H1 (cell line): ENCODE data around the gene SETDB2. TPM values are rescaled to one million over a fixed set of nuclear protein-coding genes. Genes with fewer than 3 reads are reported as not detected.

Experiments
- CTCF ChIA-PET: fragments of 300-600 bp; sonication (Branson Sonifier 250); formaldehyde crosslinking; loops from one replicate; lab custom pipeline; 2021; ENCODE audit not compliant: partially characterized antibody; lab: Charles Lee
- POLR2A ChIA-PET: fragments of 300-600 bp; sonication (Branson Sonifier 250); formaldehyde crosslinking; loops from one replicate; lab custom pipeline; 2021; ENCODE audit warnings: inconsistent platforms; ENCODE audit not compliant: partially characterized antibody; lab: Charles Lee
- DNase-seq, 2 experiments: peaks; one replicate each; pipeline versions ENCODE4 v3.0.0 to v3.0.0-alpha.2; 2010 to 2022; ENCODE audit warnings: low spot score in 2 of 2, low read depth in 1 of 2, mixed read lengths in 1 of 2
- FAIRE-seq: peaks from 2 replicates; lab custom pipeline; 2011; peaks lifted over from hg19 to GRCh38; lab: Jason Lieb, UNC
- H2AFZ ChIP-seq: 2 replicates; pipeline ENCODE4 v1.8.1; 2012; ENCODE audit warnings: low read length, inconsistent platforms
- H2AK5ac ChIP-seq: 2 replicates; pipeline ENCODE4 v1.6.1; 2013; ENCODE audit warnings: low read depth, low read length
- H2BK120ac ChIP-seq: replicated peaks from 2 replicates; pipeline ENCODE3; 2013; ENCODE audit warnings: low read depth, low read length, inconsistent platforms
- H2BK12ac ChIP-seq: 2 replicates; pipeline ENCODE4 v1.6.1; 2013; ENCODE audit warnings: low read depth, low read length
- H2BK15ac ChIP-seq: 2 replicates; pipeline ENCODE4 v1.6.1; 2013; ENCODE audit warnings: low read length
- H2BK20ac ChIP-seq: 2 replicates; pipeline ENCODE4 v1.6.1; 2013; ENCODE audit warnings: low read length
- H2BK5ac ChIP-seq: 2 replicates; pipeline ENCODE4 v1.6.1; 2013; ENCODE audit warnings: low read depth, low read length
- H3K14ac ChIP-seq: 2 replicates; pipeline ENCODE4 v1.6.1; 2013; ENCODE audit warnings: inconsistent platforms; ENCODE audit not compliant: insufficient read length
- H3K18ac ChIP-seq: 2 replicates; pipeline ENCODE4 v1.6.1; 2013; ENCODE audit warnings: low read length; ENCODE audit errors: extremely low read depth
- H3K23ac ChIP-seq: 2 replicates; pipeline ENCODE4 v1.6.1; 2013; ENCODE audit warnings: inconsistent platforms; ENCODE audit not compliant: insufficient read length
- H3K23me2 ChIP-seq: 2 replicates; pipeline ENCODE4 v1.6.1; 2013; ENCODE audit warnings: low read depth, low read length
- H3K27ac ChIP-seq: 2 replicates; pipeline ENCODE4 v1.6.1; 2011; ENCODE audit warnings: low read depth, low read length, inconsistent platforms
- H3K27me3 ChIP-seq, 4 experiments: replicated peaks in 1 of 4; 1 replicate in 1 of 4; 2 replicates in 3 of 4; pipeline versions ENCODE4 v1.6.1 to v1.8.1; 2011 to 2013; ENCODE audit warnings: low read length in 3 of 4, mild to moderate bottlenecking in 3 of 4, inconsistent platforms in 2 of 4, mixed read lengths in 2 of 4, moderate library complexity in 1 of 4; ENCODE audit not compliant: control insufficient read depth in 3 of 4, insufficient read depth in 3 of 4; ENCODE audit errors: extremely low read depth in 1 of 4
- H3K36me3 ChIP-seq, 4 experiments: 2 replicates each; pipeline versions ENCODE4 v1.6.1 to v1.8.1; 2011 to 2013; ENCODE audit warnings: mild to moderate bottlenecking in 4 of 4, low read length in 3 of 4, moderate library complexity in 2 of 4, control low read depth in 1 of 4, inconsistent platforms in 1 of 4; ENCODE audit not compliant: insufficient read depth in 4 of 4, control insufficient read depth in 2 of 4
- H3K4ac ChIP-seq: replicated peaks from 2 replicates; pipeline ENCODE3; 2013; ENCODE audit warnings: low read length, low read depth, mixed read lengths, inconsistent platforms; ENCODE audit not compliant: insufficient read length
- H3K4me1 ChIP-seq, 4 experiments: replicated peaks in 1 of 4; 1 replicate in 1 of 4; 2 replicates in 3 of 4; pipeline versions ENCODE4 v1.6.1 to v1.8.1; 2011 to 2013; ENCODE audit warnings: low read length in 3 of 4, inconsistent platforms in 2 of 4, mixed read lengths in 1 of 4; ENCODE audit not compliant: insufficient read depth in 4 of 4, control insufficient read depth in 3 of 4
- H3K4me2 ChIP-seq, 2 experiments: 2 replicates each; pipeline versions ENCODE4 v1.6.1 to v1.8.1; 2011 to 2013; ENCODE audit warnings: low read depth in 2 of 2, low read length in 2 of 2, control low read depth in 1 of 2, inconsistent platforms in 1 of 2, mild to moderate bottlenecking in 1 of 2; ENCODE audit not compliant: insufficient read depth in 1 of 2
- H3K4me3 ChIP-seq, 4 experiments: fragments of 200-600, 300-600 bp in 1 of 4; sonication (generic), shearing (Covaris generic), sonication (Bioruptor Twin) in 1 of 4; 2 replicates each; pipeline versions ENCODE4 v1.5.1 to v1.8.1; 2011 to 2016; ENCODE audit warnings: low read length in 4 of 4, low read depth in 3 of 4, control low read depth in 2 of 4, inconsistent platforms in 2 of 4, mild to moderate bottlenecking in 2 of 4, mixed read lengths in 1 of 4, moderate library complexity in 1 of 4; ENCODE audit not compliant: insufficient read depth in 2 of 4; ENCODE audit errors: extremely low read depth in 1 of 4
- H3K56ac ChIP-seq: replicated peaks from 2 replicates; pipeline ENCODE3; 2013; ENCODE audit warnings: low read depth, mild to moderate bottlenecking, mixed read lengths, low read length, inconsistent platforms; ENCODE audit not compliant: insufficient read length
- H3K79me1 ChIP-seq: 2 replicates; pipeline ENCODE4 v1.6.1; 2013; ENCODE audit warnings: low read depth, low read length, control low read depth
- H3K79me2 ChIP-seq, 2 experiments: 2 replicates each; pipeline versions ENCODE4 v1.6.1 to v1.8.1; 2012 to 2013; ENCODE audit warnings: low read length in 2 of 2, mild to moderate bottlenecking in 2 of 2, inconsistent platforms in 1 of 2; ENCODE audit not compliant: insufficient read depth in 2 of 2, control insufficient read depth in 1 of 2
- H3K9ac ChIP-seq, 4 experiments: replicated peaks in 1 of 4; 1 replicate in 1 of 4; 2 replicates in 3 of 4; pipeline versions ENCODE4 v1.6.1 to v1.8.1; 2011 to 2013; ENCODE audit warnings: low read depth in 3 of 4, low read length in 3 of 4, control low read depth in 2 of 4, mild to moderate bottlenecking in 2 of 4, moderate library complexity in 2 of 4, inconsistent platforms in 1 of 4; ENCODE audit errors: extremely low read depth in 1 of 4
- H3K9me3 ChIP-seq, 2 experiments: 2 replicates each; pipeline versions ENCODE4 v1.6.1 to v1.8.1; 2012 to 2013; ENCODE audit warnings: mild to moderate bottlenecking in 2 of 2, moderate library complexity in 2 of 2, control low read depth in 1 of 2, inconsistent platforms in 1 of 2, low read depth in 1 of 2, low read length in 1 of 2, mixed read lengths in 1 of 2; ENCODE audit not compliant: insufficient read depth in 2 of 2
- H4K20me1 ChIP-seq, 2 experiments: replicated peaks in 1 of 2; 2 replicates each; pipeline versions ENCODE3 to v1.8.1; 2011 to 2013; ENCODE audit warnings: inconsistent platforms in 2 of 2, low read length in 2 of 2, mild to moderate bottlenecking in 1 of 2; ENCODE audit not compliant: insufficient read depth in 2 of 2, control insufficient read depth in 1 of 2
- H4K5ac ChIP-seq: 2 replicates; pipeline ENCODE4 v1.6.1; 2013; ENCODE audit warnings: low read length, low read depth, mixed read lengths, inconsistent platforms; ENCODE audit not compliant: insufficient read length
- H4K8ac ChIP-seq: 2 replicates; pipeline ENCODE4 v1.8.0; 2013; ENCODE audit warnings: mild to moderate bottlenecking, moderate library complexity, low read length, inconsistent platforms; ENCODE audit not compliant: insufficient read depth; ENCODE audit errors: extremely low read depth
- H4K91ac ChIP-seq: replicated peaks from 2 replicates; pipeline ENCODE3; 2013; ENCODE audit warnings: low read length, mixed read lengths, inconsistent platforms; ENCODE audit not compliant: insufficient read length
- EZH2 ChIP-seq: fragments of 200-600 bp; sonication (generic); IDR thresholded peaks from 2 replicates; pipeline ENCODE4 v1.7.1; 2012; ENCODE audit warnings: low read depth, mild to moderate bottlenecking, moderate library complexity, low read length, inconsistent platforms; ENCODE audit not compliant: severe bottlenecking
- PHF8 ChIP-seq: fragments of 200-600 bp; sonication (generic); conservative IDR thresholded peaks from 2 replicates; pipeline ENCODE4 v1.7.1; 2012; ENCODE audit warnings: low read depth, mild to moderate bottlenecking, inconsistent platforms, low read length, moderate library complexity
- POLR2AphosphoS5 ChIP-seq: IDR thresholded peaks from 2 replicates; pipeline ENCODE4 v1.6.1; 2011; ENCODE audit warnings: low read depth, low read length
- RNF2 ChIP-seq: fragments of 200-900, 300-1000 bp; sonication (generic); IDR thresholded peaks from 2 replicates; pipeline ENCODE4 v1.7.1; 2016; ENCODE audit warnings: borderline replicate concordance, low read depth, mild to moderate bottlenecking, antibody characterized with exemption, low read length; ENCODE audit not compliant: poor library complexity, severe bottlenecking; ENCODE audit errors: missing control alignments
- RXRA ChIP-seq: IDR thresholded peaks from 2 replicates; pipeline ENCODE4 v1.6.1; 2011; ENCODE audit warnings: low read depth, mild to moderate bottlenecking, low read length, moderate library complexity; ENCODE audit not compliant: insufficient read depth
- TBP ChIP-seq: IDR thresholded peaks from 2 replicates; pipeline ENCODE4 v1.6.1; 2011; ENCODE audit warnings: low read depth, low read length, improper control_type of control experiment
- WGBS, 2 experiments: shearing (Covaris generic) in 1 of 2; methylation state at CpG; one replicate each; pipeline versions ENCODE4 v1.1.6 to v1.1.7; 2013 to 2015; ENCODE audit warnings: low lambda C conversion rate in 2 of 2, mixed read lengths in 2 of 2, inconsistent platforms in 1 of 2, low coverage in 1 of 2, missing lambda C conversion rate in 1 of 2; ENCODE audit not compliant: insufficient replicate concordance in 2 of 2, insufficient coverage in 1 of 2, insufficient read length in 1 of 2; ENCODE audit errors: extremely low coverage in 1 of 2, missing lambda C conversion rate in 1 of 2; 5-methylcytosine and 5-hydroxymethylcytosine counted together
- polyA plus RNA-seq, 7 experiments: library from polyadenylated mRNA; depleted of rRNA in 3 of 7; stranded (reverse) in 5 of 7; unstranded in 2 of 7; fragments of >200 nt in 5 of 7; fragments of 200-250 nt in 2 of 7; gene quantifications; 1 replicate in 5 of 7; 2 replicates in 1 of 7; 4 replicates in 1 of 7; pipeline versions ENCODE4 v1.2.1 to v1.2.3, GENCODE V29; 2011 to 2013; ENCODE audit warnings: missing spikeins in 2 of 7, mixed read lengths in 2 of 7
- total RNA-seq: library from RNA; stranded (reverse); fragmentation: NEBNext Ultra II Directional; extraction: Animal tissue kit (Norgen Biotek cat#: 25700); gene quantifications from 2 replicates; pipeline ENCODE4 v1.2.1, GENCODE V29; 2021
- TF ChIP-seq, protein P1 (sequence below): IDR thresholded peaks from 2 replicates; pipeline ENCODE4 v1.6.1; 2012; ENCODE audit warnings: low read length, inconsistent platforms

SETDB2 gene
- total and polyA plus RNA-seq, 2 of the 8 experiments (the other 6 are each of a cell fraction or from before 2014, with no cell fraction given) = 1.2 to 6.1 TPM

DNA sequence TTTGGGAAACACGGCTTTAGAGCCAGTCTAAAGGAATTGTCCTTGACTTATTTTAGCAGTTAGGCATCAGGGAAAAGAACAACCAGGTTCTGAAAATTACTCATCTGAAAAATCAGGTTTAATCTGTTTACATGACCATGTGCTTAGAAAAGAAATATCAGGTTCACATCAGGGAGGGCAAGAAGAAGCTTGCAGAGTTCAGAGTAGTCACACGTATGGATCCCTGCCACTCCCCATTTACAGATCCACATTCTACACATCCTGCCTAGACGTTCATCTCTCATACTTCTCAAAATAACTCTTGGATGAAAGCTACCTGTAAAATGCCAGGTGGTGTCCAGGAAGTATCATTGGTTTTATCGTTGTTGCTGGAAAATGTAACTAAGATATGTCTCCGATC is 37.7 kb downstream of the SETDB2 start:
- Histone ChIP-seq H3K4ac (no peak overlapping the region), H2AFZ (no peak overlapping the region), H2AK5ac (no peak overlapping the region), H3K9me3 (no peaks in the 10 kb centered on the region), H4K20me1 (no peaks in the 10 kb centered on the region), H4K8ac (no peak overlapping the region), H2BK15ac (no peak overlapping the region), H2BK5ac (no peak overlapping the region), H3K4me3 (no peak overlapping the region), H2BK120ac (no peak overlapping the region), H3K14ac (no peak overlapping the region), H3K23me2 (no peaks in the 10 kb centered on the region), H3K56ac (no peak overlapping the region), H3K27ac (no peak overlapping the region), H2BK12ac (no peak overlapping the region), H2BK20ac (no peak overlapping the region), H3K9ac (no peak overlapping the region), H3K36me3 (peaks cover 0 to 3% (median 0%) of the 10 kb centered on the region in 4 experiments; a peak in 2 of 8 replicates), H4K91ac (no peak overlapping the region), H3K4me2 (no peak overlapping the region), H4K5ac (no peak overlapping the region), H3K79me1 (no peaks in the 10 kb centered on the region), H3K18ac (no peak overlapping the region), H3K4me1 (no peaks in the 10 kb centered on the region), H3K27me3 (no peaks in the 10 kb centered on the region), H3K23ac (no peak overlapping the region), H3K79me2 (no peaks in the 10 kb centered on the region)
- POLR2A ChIA-PET = interaction anchor here (1.3 kb wide), 1 partner anchor 152 kb away, joined by 3 read pairs; no protein-coding TSS in a partner anchor
- WGBS, 2 experiments = 95% methylated on average over 5 of the region's 5 CpGs; no CpG with 5 or more reads in 1 of the 2 experiments
- TF ChIP-seq RXRA (no peak), RNF2 (no peak), EZH2 (no peak), PHF8 (no peak), TBP (no peak), POLR2AphosphoS5 (no peak)
- TF ChIP-seq, protein P1, sequence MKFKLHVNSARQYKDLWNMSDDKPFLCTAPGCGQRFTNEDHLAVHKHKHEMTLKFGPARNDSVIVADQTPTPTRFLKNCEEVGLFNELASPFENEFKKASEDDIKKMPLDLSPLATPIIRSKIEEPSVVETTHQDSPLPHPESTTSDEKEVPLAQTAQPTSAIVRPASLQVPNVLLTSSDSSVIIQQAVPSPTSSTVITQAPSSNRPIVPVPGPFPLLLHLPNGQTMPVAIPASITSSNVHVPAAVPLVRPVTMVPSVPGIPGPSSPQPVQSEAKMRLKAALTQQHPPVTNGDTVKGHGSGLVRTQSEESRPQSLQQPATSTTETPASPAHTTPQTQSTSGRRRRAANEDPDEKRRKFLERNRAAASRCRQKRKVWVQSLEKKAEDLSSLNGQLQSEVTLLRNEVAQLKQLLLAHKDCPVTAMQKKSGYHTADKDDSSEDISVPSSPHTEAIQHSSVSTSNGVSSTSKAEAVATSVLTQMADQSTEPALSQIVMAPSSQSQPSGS = no peak
- FAIRE-seq (no peak), DNase-seq (no peak)
- CTCF ChIA-PET = no interaction called here
